GM03348 (cell line): Measurements from ENCODE around the gene CACNA1I.

ENCODE experiments used
- DNase-seq: peaks from one replicate; pipeline ENCODE4 v3.0.0; 2012; ENCODE audit warnings: low spot score

CACNA1I gene

DNA sequence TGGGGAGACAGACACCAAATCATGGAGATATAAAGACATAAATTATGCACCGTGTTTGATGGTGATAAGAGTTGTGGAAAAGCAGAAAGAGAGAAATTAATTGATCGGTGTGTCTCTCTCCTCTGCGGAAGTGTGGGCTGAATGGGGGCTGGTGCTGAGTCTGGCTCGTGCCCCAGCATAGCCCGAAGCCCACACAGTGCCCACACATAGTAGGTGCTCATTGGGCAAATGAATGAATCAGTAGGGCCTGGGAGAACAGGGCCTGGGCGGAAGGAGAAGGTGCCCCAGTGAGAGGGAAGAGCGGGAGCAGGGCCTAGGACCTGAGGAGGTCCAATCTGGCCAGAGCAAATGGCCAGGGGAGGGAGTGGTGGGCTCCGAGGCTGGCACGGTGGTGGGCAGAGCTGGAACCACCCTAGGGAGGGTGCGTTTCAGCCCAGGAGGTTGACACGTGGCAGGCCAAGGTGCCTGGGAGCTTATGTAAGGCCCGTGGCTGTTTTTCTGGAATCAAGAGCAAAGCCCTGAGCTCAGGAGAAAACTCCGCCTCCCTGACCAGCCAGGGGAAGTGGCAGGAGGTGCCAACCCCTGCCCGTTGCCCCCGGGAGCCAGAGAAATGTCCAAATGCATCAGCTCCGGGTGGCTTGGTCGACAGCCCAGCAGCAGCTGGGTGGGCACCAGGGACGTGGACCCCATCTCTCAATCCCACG is 2.1 kb upstream of the CACNA1I start:
- DNase-seq = no peak

DNA sequence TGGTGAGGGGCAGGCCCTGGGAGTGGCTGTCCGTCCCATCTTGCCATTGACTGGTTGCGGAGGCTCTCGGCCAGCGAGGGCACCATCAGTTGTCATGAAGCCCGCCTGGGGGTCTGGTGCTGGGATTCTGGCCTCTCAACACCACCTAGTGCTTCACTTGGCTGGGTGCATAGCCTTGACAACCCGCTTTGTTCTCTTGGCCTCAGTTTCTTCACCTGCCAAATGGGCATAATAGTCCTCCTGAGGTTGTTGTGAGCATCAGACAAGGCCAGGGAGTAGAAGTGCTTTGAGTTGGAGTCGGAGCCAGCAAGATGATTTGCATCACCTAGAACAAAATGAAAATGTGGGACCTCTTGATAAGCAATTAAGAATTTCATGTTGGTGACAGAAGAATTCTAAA is 1.5 kb upstream of the CACNA1I start:
- no peak for DNase-seq

DNA sequence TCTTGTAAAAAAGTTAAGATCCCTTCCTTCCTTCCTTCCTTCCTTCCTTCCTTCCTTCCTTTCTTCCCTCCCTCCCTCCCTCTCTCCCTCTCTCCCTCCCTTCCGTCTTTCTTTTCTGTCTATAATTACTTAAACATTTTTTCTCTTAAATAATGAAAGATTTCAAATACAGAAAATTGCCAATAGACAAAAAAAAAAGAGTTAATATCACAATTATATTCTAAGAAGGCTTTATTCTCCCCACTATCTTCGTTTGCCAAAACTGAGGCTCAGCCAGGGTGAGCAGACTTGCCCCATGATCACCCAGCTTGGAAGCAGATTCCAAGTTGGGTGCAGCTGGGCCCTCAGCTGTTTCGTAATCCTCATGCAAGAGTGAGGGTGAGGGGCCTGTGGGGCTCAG is 327 bp upstream of the CACNA1I start:
- no peak for DNase-seq

DNA sequence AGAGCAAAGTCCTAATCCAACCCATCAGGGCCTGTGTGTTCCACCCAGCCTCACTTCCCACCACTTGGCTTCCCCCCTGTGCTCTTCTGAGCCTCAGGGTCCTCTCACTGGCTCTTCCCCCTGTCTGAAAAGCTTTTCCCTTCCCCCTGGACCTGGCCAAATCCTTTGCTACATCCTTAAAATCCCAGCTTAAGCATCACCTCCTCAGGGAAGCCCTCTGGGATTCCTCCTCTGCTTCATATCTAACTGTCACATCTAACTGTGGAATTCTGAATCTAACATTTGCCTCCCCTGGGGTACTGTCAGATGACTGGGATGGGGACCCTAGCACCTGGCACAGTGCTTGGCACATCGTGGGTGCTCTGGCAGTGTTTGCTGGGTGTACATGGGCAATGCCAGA is 985 bp downstream of the CACNA1I start:
- no peak for DNase-seq

DNA sequence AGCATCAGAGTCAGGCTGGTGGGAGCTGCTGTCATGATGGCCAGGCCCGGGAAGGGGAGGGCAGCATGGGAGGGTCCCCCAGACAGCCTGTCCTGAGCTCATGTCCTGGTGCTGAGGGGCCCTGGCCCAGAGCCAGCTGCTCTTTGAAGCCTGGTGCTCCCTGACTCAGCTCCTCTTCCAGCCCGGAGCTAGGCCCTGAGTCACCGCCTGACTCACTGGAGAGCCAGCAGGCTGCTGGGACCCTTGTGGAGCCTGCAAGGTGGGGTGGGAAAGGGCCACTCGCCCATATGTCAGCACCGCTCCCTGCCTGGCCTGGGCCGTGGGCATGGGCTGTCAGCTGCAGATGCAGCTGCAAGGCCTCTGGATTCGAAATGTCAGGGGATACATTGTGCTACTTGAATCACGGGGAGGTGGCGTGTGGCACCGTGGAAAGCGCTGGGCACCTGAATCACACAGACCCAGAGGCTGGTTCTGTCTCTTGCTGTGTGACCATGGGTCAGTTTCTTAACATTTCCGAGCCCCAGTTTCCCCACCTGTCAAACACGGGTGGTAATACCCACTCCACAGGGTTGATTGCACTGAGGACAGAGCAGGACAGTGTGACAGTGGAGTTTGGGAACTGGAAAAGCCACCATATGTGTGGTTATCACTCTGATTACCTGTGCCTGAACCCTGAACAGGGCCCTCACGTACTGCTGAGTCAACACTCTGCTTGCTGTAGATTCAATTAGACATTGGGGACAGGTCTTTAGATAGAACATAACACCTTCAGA is 4.4 kb downstream of the CACNA1I start:
- peak; percentile 84 for DNase-seq

DNA sequence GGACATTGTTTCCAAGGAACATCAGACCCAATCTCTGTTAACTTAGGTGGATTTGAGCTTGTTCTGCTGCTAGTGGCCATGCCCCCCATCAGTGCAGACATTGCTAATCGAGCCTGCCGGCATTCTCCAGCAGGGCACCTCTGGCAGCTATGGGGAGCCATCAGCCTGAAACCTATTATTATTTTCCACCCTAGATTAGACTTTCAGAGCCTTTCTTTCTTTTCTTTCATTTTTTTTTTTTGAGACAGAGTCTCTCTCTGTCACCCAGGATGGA is 4.9 kb downstream of the CACNA1I start:
- no peak for DNase-seq

DNA sequence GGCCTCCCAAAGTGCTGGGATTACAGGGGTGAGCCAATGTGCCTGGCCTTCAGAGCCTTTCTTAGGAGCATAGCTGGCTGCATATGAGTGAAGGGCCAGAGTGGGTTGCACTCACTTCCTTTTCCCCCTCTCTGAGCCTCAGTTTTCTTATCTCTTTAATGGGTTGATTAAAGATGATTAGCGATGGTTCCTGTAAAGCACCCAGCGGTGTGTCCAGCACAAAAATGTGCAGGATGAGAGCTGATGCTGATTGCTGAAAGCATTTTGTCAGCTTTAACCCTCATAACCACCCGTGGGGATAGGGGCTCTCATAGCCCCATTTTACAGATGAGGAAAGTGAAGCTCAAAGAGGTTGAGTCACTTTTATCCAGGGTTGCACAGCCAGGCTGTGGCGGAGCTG is 5.5 kb downstream of the CACNA1I start:
- DNase-seq = no peak

DNA sequence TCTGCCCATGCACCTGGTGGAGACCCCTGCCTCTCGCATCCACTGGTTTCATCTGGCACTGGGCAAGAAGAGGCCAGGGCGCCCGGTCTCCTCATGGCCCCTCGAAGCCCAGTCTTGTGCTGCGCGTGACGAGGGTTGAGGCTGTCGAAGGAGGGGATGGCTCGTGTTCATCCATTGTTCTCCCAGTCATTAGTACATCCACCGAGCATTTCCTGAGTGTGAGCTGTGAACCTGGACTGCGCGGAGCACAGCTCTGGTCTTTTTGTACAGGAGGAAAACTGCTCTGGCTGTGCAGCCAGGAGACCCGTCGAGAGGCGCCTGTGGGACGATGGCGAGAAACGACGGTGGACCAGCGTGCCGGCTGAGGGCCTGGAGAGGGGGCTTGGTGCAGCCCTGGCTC is 6.8 kb downstream of the CACNA1I start:
- DNase-seq = no peak

DNA sequence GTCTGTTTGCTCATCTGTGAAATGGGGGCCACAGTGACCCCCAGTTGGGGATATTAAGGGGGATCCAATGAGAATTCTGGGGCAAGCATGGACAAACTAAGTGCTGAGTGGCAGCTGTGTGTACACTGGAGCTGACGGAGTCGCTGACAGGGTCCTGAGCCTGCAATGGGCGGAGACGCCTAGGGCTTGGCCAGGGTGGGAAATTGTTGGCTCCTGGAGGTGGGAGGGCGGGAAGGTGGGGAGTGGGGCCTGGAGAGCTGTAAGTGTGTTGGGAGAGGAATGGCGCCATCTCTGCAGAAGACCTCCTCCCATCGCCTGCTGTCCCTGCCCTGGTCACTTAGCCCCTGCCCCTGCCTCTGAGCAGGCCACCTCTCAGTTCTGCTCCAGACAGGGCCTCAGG is 7.3 kb downstream of the CACNA1I start:
- DNase-seq = no peak

DNA sequence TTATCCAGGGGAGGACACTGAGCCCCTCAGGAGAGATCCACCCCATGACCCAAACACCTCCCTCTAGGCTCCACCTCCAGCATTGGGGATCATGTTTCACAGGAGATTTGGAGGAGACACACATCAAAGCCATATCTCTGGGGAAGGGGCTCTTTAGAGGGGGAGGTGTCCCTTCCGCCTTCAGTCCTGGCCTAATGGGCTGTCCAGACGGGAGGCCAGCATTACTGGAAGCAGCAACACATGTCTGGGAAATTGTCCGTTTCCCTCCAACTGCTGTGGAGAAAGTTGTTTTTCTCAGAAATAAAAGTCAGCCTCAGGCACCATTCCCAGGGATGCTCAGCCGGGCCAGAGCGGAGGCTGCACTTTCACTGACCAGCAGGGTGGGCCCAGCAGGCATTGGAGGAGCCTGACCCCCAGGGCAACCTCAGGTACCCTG is 9.5 kb downstream of the CACNA1I start:
- no peak for DNase-seq

DNA sequence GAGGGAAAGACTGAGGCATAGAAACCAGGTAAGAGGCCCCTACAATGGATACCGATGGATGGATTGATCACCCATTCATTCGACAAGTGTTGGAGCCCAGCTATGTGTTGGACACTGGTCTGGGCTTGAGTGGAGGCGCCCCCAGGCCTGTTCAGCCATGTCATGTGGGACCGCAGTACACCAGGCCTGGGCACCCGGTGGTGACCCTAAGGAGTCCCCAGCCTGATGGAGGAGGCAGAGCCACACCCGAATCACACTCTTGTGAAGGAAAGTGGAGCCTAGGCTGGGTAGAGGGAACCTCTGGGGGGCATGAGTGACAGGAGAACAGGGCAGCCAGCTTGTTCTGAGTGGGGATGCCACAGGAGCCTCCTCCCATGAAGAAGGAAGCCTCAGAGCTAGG is 10.2 kb downstream of the CACNA1I start:
- no peak for DNase-seq

DNA sequence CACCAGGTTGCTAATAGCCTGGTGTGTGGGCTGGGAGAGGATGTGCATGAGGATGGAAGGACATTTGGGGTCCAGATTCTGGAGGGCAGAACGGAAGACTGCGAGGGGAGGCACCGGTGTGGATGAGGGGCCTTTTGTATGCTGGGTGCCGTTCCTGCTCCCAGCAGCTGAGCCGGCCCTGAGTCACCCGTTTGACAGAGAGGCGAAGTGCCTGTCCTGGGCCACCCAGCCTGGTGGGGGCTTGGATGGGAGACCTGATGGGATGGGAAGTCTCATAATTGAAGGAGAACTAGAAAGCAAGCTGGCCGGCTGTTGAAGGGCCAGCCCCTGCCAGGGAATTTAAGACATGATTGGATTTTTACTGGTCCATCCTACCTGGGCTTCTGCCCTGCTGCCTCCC is 10.8 kb downstream of the CACNA1I start:
- DNase-seq = no peak

DNA sequence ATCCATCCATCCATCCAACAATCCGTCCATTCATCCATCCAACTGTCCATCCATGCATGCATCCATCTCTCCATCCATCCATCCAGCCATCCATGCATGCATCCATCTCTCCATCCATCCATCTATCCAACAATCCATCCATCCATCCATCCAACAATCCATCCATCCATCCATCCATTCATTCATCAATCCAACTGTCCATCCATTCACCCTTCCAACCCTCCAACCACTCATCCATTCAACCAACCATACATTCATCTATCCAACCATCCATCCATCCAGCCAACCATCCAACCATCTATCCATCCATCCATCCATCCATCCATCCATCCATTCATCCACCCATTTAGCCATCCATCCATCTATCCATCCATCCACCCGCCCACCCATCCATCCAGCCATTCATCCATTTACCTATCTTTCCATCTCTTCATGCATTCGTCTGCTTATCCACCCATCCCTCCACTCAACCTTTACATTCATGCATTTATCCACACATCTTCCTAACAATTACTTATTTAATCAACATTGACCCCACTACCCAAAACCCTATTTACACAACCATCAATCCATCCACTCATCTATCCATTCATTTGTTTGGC is 12.6 kb downstream of the CACNA1I start:
- DNase-seq = no peak

DNA sequence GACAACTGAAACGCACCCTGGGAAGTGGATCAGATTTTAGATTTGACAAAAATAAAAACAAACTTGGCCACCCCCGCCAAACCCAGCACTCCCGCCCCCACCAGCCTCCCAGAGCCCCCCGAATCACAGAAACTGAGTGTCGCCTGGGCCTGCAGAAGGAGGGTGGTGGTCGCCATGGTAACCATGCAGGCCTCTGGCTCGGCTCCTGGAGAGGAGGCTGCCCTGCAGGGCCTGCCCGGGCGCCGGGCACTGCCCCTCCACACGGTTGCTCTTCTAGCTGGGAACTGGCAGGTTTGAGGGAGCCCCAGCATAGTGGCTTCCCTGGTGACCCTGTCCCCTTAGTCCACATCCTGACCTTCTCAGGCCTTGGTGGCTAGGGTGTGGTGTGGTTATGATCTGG is 19.3 kb downstream of the CACNA1I start:
- no peak for DNase-seq

DNA sequence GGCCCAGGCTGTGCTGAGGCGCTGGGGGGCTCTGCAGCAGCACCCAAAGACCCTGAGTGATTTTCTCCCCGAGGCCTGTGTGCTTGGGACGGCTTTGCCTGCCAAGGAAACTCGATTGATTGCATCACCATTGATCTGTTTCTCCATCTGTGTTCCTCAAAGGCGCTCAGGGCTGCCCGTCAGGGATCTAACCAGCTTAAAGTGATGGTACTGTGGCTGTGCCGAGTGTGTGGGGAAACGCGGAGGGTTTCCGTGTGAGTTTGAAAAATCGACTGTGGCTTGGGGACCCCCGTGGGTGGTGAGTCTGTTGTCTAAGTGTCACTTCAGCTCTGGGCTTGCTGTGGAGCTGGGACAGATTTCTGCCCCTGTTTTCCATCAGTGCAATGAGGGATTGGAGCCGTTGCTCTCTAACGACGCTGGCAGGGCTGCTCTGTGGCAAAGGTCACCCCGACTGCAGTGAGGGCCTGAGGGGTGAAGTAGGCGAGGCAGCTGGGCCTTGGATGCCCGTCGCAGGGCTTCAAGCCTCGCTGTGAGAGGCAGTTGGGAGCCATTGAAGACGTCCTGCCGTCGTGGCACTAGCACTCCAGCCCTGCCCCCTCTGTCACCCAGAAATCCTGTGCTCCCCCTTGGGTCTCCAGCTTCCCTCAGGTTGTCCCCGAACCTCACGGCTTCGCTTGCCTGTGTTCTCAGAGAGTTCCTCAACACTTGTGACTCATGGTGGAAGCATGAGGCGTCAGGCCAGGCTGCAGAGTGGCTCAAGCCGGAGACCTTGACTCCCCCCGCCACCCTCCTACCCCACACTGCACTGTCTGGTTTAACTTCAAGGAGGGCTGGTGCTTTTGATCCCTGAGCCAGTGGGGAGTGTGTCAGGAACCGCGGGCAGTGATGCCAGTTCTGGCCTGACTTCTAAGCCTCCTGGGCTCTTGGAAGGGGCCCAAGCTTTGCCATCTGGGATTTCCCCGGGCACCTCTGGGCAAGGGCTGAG is 21.8 kb downstream of the CACNA1I start:
- DNase-seq = peak; percentile 85

DNA sequence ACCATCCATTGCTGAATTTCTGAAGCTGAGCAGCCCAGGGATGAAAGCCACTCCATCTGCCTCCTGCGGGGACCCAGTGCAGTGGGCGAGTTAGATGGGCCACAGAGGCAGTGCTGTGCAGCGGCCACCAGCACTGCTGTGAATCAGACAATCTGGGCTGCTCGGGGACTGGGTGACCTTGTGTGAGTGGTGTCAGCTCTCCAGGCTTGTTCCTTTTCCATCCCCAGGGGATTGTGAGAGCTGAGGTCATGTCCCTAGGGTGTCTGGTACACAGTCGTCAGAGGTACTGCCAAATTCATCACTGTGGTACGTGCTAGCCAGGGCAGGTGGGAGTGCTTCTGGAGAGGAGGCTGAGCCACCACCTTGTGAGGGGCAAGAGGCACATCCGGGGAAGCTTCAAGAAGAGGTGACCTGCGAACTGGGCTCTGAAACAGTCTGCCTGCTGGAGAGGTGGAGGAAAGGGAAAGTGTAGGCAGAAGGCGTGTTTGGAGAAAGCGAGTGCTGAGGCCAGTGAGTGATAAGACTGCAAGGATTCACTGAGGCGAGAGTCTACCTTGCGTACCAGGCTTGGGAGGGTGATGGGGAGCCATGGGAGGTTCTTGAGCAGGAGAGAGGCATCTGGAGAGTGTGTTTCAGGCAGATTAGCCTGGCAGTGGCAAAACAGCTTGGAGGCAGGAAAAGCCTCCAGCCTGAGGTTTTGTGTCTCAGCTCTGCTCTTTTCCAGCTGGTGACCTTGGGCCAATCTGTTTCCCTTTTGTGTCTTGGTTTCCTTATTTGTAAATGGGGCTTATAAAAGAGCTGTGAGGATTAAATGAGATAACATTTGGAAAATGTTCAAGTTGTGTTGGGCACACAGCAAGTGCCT is 22.7 kb downstream of the CACNA1I start:
- no peak for DNase-seq

DNA sequence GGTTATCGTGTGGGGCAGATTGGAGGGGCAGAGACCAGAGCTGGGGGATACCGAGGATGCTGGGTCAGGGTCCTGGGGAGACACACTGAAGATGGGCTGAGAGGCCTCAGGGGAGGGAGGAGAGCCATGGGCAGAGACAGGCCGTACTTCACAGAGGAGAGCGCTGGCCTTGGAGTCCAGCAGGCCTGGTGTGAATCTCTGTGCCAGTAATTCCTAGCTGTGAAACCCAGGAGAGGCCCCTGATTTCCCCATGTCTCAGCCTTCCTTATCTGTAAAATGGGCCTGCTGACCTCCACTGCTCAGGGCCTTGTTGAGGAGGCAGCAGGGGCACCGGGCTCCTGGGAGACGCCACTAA is 23.4 kb downstream of the CACNA1I start:
- DNase-seq = no peak

DNA sequence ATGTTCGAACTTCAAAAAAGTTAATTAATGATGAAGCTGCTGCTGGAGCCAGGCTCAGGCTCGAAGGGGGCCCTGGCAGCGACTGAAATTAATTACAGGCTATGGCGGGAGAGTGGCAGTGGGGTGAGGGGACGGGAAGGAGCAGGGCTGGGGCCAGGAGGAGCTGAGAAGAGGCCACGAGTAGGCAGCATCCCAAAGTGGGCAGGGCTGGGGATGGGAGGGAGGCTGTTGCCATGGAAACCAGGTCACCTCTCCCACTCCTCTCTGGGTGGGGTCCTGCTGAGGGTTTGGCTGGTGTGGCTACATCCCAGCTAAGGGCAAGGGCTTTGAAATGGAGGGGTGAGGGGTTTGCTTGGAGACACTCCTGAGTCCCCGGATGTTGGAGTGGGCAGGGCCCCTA is 23.9 kb downstream of the CACNA1I start:
- no peak for DNase-seq

DNA sequence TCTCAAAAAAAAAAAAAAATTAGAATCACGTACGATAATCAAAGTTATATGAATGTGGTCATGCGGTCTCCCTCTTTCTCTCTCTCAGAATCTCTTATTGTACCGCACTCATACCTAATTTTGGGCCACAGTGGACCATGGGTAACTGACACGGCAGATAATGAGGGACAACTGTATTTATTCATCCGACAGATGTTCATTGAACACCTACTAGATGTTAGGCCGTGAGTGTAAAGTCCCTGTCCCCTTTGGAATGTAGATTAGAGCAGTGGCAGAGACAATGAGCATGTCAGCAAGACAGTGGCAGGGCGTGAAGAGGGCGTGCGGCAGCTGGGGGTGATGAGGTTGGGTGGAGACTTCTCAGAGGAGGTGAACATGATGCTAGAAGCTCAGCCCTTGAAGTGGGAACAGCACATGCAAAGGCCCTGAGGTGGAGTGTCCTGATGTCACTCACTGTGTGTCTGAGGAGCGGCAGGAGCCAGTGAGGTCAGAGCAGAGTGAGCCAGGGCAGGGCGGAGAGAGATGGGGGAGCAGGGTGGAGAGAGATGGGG is 25.1 kb downstream of the CACNA1I start:
- no peak for DNase-seq

DNA sequence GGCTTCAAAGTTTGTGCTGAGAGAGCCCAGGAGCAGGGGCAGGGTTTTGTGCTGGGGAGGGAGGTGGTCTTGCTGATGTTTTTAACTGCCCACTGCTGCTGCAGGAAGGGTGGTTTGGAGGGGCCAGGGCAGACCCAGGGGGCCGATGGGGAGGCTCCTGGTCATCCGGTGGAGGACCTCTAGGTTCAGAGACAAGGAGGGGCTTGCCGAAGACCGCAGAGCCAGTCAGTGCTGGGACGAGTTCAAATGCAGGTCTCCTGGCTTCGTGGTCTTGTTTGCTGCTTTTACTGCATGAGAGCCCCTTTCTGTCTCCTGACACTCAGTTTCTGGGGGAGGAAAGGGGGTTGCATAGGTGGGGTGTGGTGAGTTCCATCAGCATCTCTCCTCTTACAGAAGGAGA is 26.0 kb downstream of the CACNA1I start:
- no peak for DNase-seq

DNA sequence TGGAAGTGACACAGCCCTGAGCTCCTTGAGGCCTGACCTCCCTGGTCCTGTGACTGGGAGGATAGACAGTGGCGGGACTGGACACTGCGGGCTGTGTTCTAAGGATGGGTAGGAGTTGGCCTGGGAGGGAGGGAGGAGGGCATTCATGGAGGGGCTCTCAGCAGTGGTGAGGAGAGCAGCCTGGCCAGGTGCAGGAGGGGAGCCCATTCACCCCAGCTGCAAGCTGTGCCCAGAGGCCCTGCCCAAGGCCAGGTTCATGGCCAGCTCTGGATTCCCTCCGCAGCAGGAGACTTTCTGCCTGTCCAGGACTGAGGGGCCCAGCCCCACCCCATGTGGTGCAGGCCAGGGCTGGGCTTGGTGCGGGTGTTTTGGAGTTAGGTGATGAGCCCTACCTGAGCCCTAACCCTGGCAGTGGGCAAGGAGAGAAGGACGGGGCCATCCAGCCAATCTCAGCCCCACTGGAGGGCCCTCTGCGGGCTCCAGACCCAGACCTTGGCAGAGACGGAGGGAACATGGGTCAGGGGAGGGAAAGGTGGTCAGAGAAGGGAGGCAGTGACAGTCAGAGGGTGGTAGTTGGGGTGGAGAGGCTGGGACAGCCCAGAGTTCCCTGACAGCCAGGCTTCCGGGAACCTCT is 26.8 kb downstream of the CACNA1I start:
- no peak for DNase-seq
